MM.1S (cell line): ENCODE measurements around the gene SCAMP1.
"Not testable (repeated sequence)": the region's sequence is repeated elsewhere in the genome, so short reads cannot be mapped to it uniquely, and the experiment has no call there.

Experiments
- DNase-seq: peaks from one replicate; pipeline ENCODE4 v3.0.0-alpha.2; 2015
- H2AFZ ChIP-seq: fragments of 300-600 bp; sonication (generic); 2 replicates; pipeline ENCODE4 v1.6.0; 2016; ENCODE audit warnings: antibody characterized with exemption, low read length
- H3F3A ChIP-seq: fragments of 300-600 bp; sonication (generic); 2 replicates; pipeline ENCODE4 v1.6.1; 2016; ENCODE audit warnings: mild to moderate bottlenecking, antibody characterized with exemption, low read length, moderate library complexity, mixed read lengths; ENCODE audit not compliant: insufficient read depth
- H3K27ac ChIP-seq: fragments of 300-600 bp; sonication (generic); 2 replicates; pipeline ENCODE4 v1.5.1; 2016; ENCODE audit warnings: mild to moderate bottlenecking, low read length
- H3K27me3 ChIP-seq: fragments of 300-600 bp; sonication (generic); replicated peaks from 2 replicates; pipeline ENCODE4 v1.6.0; 2016; ENCODE audit warnings: low read length; ENCODE audit not compliant: insufficient read depth
- H3K36me3 ChIP-seq: fragments of 300-600 bp; sonication (generic); replicated peaks from 2 replicates; pipeline ENCODE4 v1.6.1; 2016; ENCODE audit warnings: mild to moderate bottlenecking, low read length, mixed read lengths; ENCODE audit not compliant: insufficient read depth
- H3K4me1 ChIP-seq: fragments of 300-600 bp; sonication (generic); 2 replicates; pipeline ENCODE4 v1.6.1; 2016; ENCODE audit warnings: low read length, mixed read lengths
- H3K4me2 ChIP-seq: fragments of 300-600 bp; sonication (generic); 2 replicates; pipeline ENCODE4 v1.6.0; 2016; ENCODE audit warnings: low read depth, low read length
- H3K4me3 ChIP-seq: fragments of 300-600 bp; sonication (generic); 2 replicates; pipeline ENCODE4 v1.5.1; 2016; ENCODE audit warnings: low read length, mixed read lengths
- H3K79me2 ChIP-seq: fragments of 300-600 bp; sonication (generic); 2 replicates; pipeline ENCODE4 v1.6.1; 2016; ENCODE audit warnings: mixed run types, low read length, mixed read lengths
- H3K9ac ChIP-seq: fragments of 300-600 bp; sonication (generic); 2 replicates; pipeline ENCODE4 v1.6.1; 2016; ENCODE audit warnings: low read length, mixed read lengths
- H3K9me2 ChIP-seq: fragments of 300-600 bp; sonication (generic); replicated peaks from 2 replicates; pipeline ENCODE4 v1.6.1; 2016; ENCODE audit warnings: mild to moderate bottlenecking, low read length, mixed read lengths; ENCODE audit not compliant: insufficient read depth
- H3K9me3 ChIP-seq: fragments of 300-600 bp; sonication (generic); replicated peaks from 2 replicates; pipeline ENCODE4 v1.6.1; 2016; ENCODE audit warnings: mild to moderate bottlenecking, low read length, mixed read lengths; ENCODE audit not compliant: insufficient read depth
- H4K20me1 ChIP-seq: fragments of 300-600 bp; sonication (generic); 2 replicates; pipeline ENCODE4 v1.6.1; 2016; ENCODE audit warnings: mild to moderate bottlenecking, low read length, moderate library complexity, mixed read lengths; ENCODE audit not compliant: insufficient read depth
- CTCF ChIP-seq: fragments of 300-600 bp; sonication (generic); IDR thresholded peaks from 2 replicates; pipeline ENCODE4 v1.5.1; 2016; ENCODE audit warnings: antibody characterized with exemption, low read length, mixed read lengths
- EZH2 ChIP-seq: fragments of 300-600 bp; sonication (generic); optimal IDR thresholded peaks from 2 replicates; pipeline ENCODE3; 2017; ENCODE audit warnings: low read depth, mild to moderate bottlenecking, antibody characterized with exemption, low read length, mixed read lengths
- EZH2phosphoT487 ChIP-seq: fragments of 300-600 bp; sonication (generic); IDR thresholded peaks from 2 replicates; pipeline ENCODE4 v1.6.1; 2018; ENCODE audit warnings: antibody characterized with exemption, low read length

Gene SCAMP1

GRCh38 chr5:78377718-78378105 lies 17.3 kb downstream of the SCAMP1 start:
- Histone ChIP-seq H3K9me2 (no peaks in the 10 kb centered on the region), H3F3A (no peaks in the 10 kb centered on the region), H2AFZ (no peak overlapping the region), H3K79me2 (no peaks in the 10 kb centered on the region), H3K4me2 (no peak overlapping the region), H3K36me3 (no peaks in the 10 kb centered on the region), H3K27ac (no peak overlapping the region), H3K9ac (no peak overlapping the region), H3K4me3 (no peak overlapping the region), H3K9me3 (no peaks in the 10 kb centered on the region), H3K4me1 (no peaks in the 10 kb centered on the region), H3K27me3 (no peaks in the 10 kb centered on the region), H4K20me1 (no peaks in the 10 kb centered on the region)
- no peak for DNase-seq
- no peak for TF ChIP-seq CTCF
- TF ChIP-seq EZH2, result no peak
- no peak for TF ChIP-seq EZH2phosphoT487

- H3K79me2 ChIP-seq, result 0 out of 2 replicates have a peak, but pooled peaks cover 8% of the 10 kb centered on the region
- H3K4me3 ChIP-seq, result no peak overlapping the region
Observed at GRCh38 chr5:78387468-78388153, 27.2 kb downstream of the SCAMP1 start.

GRCh38 chr5:78391357-78391756 lies 30.9 kb downstream of the SCAMP1 start:
- not testable (repeated sequence) for H3K4me2 ChIP-seq, H3K27me3 ChIP-seq, H3K9ac ChIP-seq, H3K4me1 ChIP-seq, H3K4me3 ChIP-seq, H3F3A ChIP-seq, H3K36me3 ChIP-seq, H3K9me3 ChIP-seq, H4K20me1 ChIP-seq, H2AFZ ChIP-seq, H3K9me2 ChIP-seq, DNase-seq, H3K79me2 ChIP-seq, H3K27ac ChIP-seq

More at GRCh38 chr5:78387468-78388153, 27.2 kb downstream of the SCAMP1 start:
- H3F3A ChIP-seq, result no peaks in the 10 kb centered on the region
- no peak overlapping the region for H3K4me2 ChIP-seq
- H3K9ac ChIP-seq, result no peak overlapping the region
- H2AFZ ChIP-seq, result no peak overlapping the region
- H3K9me3 ChIP-seq, result no peaks in the 10 kb centered on the region
- H3K27ac ChIP-seq, result no peak overlapping the region
- TF ChIP-seq CTCF (no peak), EZH2 (no peak), EZH2phosphoT487 (no peak)
- H4K20me1 ChIP-seq, result no peaks in the 10 kb centered on the region
- no peaks in the 10 kb centered on the region for H3K36me3 ChIP-seq
- H3K9me2 ChIP-seq, result no peaks in the 10 kb centered on the region
- no peaks in the 10 kb centered on the region for H3K27me3 ChIP-seq
- no peak for DNase-seq
- H3K4me1 ChIP-seq, result no peaks in the 10 kb centered on the region

- TF ChIP-seq EZH2 (no peak), CTCF (no peak), EZH2phosphoT487 (no peak)
- H3F3A ChIP-seq, result no peaks in the 10 kb centered on the region
- H3K9ac ChIP-seq, result no peak overlapping the region
- no peak overlapping the region for H3K4me3 ChIP-seq
- H3K9me2 ChIP-seq, result no peaks in the 10 kb centered on the region
- H3K36me3 ChIP-seq, result no peaks in the 10 kb centered on the region
- no peaks in the 10 kb centered on the region for H3K27me3 ChIP-seq
- no peaks in the 10 kb centered on the region for H3K4me1 ChIP-seq
- no peaks in the 10 kb centered on the region for H3K9me3 ChIP-seq
- H3K4me2 ChIP-seq, result no peak overlapping the region
- H3K27ac ChIP-seq, result no peak overlapping the region
- H3K79me2 ChIP-seq, result no peaks in the 10 kb centered on the region; the same call in 1 of the 2 replicates
- H2AFZ ChIP-seq, result no peak overlapping the region
- H4K20me1 ChIP-seq, result no peaks in the 10 kb centered on the region
- no peak for DNase-seq
Observed at GRCh38 chr5:78397831-78398230, 37.4 kb downstream of the SCAMP1 start.
